ENCODE results near the gene PLEKHD1. TPM values are rescaled to one million over a fixed set of nuclear protein-coding genes. Genes with fewer than 3 reads are reported as not detected.

PLEKHD1 gene
- total and polyA plus RNA-seq, 2 donors (not counting 1 experiment from before 2014, with no cell fraction given) = 0.12 TPM

Other genes starting within 250 kb of the PLEKHD1 start
- 3.3 and 3.4 TPM in 2 replicates for gene GALNT16, start 224.6 kb upstream of the PLEKHD1 start, total RNA-seq
- 0.09 and 0.12 TPM in 2 replicates for gene GALNT16, start 224.6 kb upstream of the PLEKHD1 start, polyA plus RNA-seq
- gene ERH, start 86.4 kb upstream of the PLEKHD1 start, total RNA-seq = 156 and 169 TPM in 2 replicates
- gene ERH, start 86.4 kb upstream of the PLEKHD1 start, polyA plus RNA-seq = 29.3 and 56.3 TPM in 2 replicates
- 59.1 and 66.2 TPM in 2 replicates for gene SLC39A9, start 86.0 kb upstream of the PLEKHD1 start, total RNA-seq
- 18.4 and 19.1 TPM in 2 replicates for gene SLC39A9, start 86.0 kb upstream of the PLEKHD1 start, polyA plus RNA-seq
- not detected in 2 replicates for gene CCDC177, start 90.1 kb downstream of the PLEKHD1 start, total RNA-seq
- not detected in 2 replicates for gene CCDC177, start 90.1 kb downstream of the PLEKHD1 start, polyA plus RNA-seq
- 97.8 and 115 TPM in 2 replicates for gene SUSD6, start 126.9 kb downstream of the PLEKHD1 start, total RNA-seq
- 62.3 and 73.1 TPM in 2 replicates for gene SUSD6, start 126.9 kb downstream of the PLEKHD1 start, polyA plus RNA-seq

Measured in B cell (primary cell).